ENCODE data around the gene LRP5.

The LRP5 gene

GRCh38 chr11:68328374-68329091 lies 16.1 kb downstream of the LRP5 start:
- H3K27ac ChIP-seq: no peak overlapping the region
- no peak for TF ChIP-seq CTCF (conservative IDR thresholded peaks at IDR 0.05)

GRCh38 chr11:68329536-68329935 lies 17.1 kb downstream of the LRP5 start:
- no peak for TF ChIP-seq CTCF (conservative IDR thresholded peaks at IDR 0.05)
- no peak overlapping the region for H3K27ac ChIP-seq

GRCh38 chr11:68329978-68330699 lies 17.7 kb downstream of the LRP5 start:
- H3K27ac ChIP-seq: no peak overlapping the region
- no peak for TF ChIP-seq CTCF (conservative IDR thresholded peaks at IDR 0.05)

GRCh38 chr11:68330700-68331337 lies 18.4 kb downstream of the LRP5 start:
- H3K27ac ChIP-seq: no peak overlapping the region

GRCh38 chr11:68331338-68331947 lies 19.1 kb downstream of the LRP5 start:
- no peak for TF ChIP-seq CTCF (conservative IDR thresholded peaks at IDR 0.05)
- H3K27ac ChIP-seq: no peak overlapping the region

More at GRCh38 chr11:68330700-68331337, 18.4 kb downstream of the LRP5 start:
- TF ChIP-seq CTCF (conservative IDR thresholded peaks at IDR 0.05): no peak

- no peak for TF ChIP-seq CTCF (conservative IDR thresholded peaks at IDR 0.05)
- H3K27ac ChIP-seq: no peak overlapping the region
These were observed 19.8 kb downstream of the LRP5 start for GRCh38 chr11:68332186-68332585.

GRCh38 chr11:68333173-68333572 lies 20.8 kb downstream of the LRP5 start:
- no peak overlapping the region for H3K27ac ChIP-seq
- no peak for TF ChIP-seq CTCF (conservative IDR thresholded peaks at IDR 0.05)

All from VCaP (cell line).